GM12878 (cell line): ENCODE measurements around the gene G3BP1. TPM values are rescaled to one million over a fixed set of nuclear protein-coding genes. Genes with fewer than 3 reads are reported as not detected.

Experiments
- ATAC-seq: fragments of 200-7000 bp; cut with Tn5 transposase; 3 replicates; pipeline ENCODE4 v1.9.1; 2020; ENCODE audit warnings: mild to moderate bottlenecking, moderate library complexity
- BruUV-seq: library from RNA; stranded (reverse); fragments of 400-500 nt; replicated peaks from 2 replicates; lab custom pipeline; 2021; lab: Mats Ljungman, UMichigan
- CTCF ChIA-PET: fragments of 300-600 bp; sonication (Branson Sonifier 250); formaldehyde crosslinking; extraction: SDS; loops from one replicate; lab custom pipeline; 2021; ENCODE audit warnings: inconsistent platforms; lab: Yijun Ruan, JAX
- POLR2A ChIA-PET: fragments of 350-600 bp; formaldehyde crosslinking; extraction: SDS; loops from one replicate; lab custom pipeline; 2021; ENCODE audit warnings: inconsistent platforms; lab: Charles Lee
- RAD21 ChIA-PET: fragments of 300-600 bp; sonication (Branson Sonifier 250); formaldehyde crosslinking; loops from one replicate; lab custom pipeline; 2023; ENCODE audit warnings: antibody characterized with exemption; ENCODE audit not compliant: unreplicated experiment; lab: Charles Lee
- SMC1A ChIA-PET: fragments of 300-600 bp; sonication (Branson Sonifier 250); formaldehyde crosslinking; loops from one replicate; lab custom pipeline; 2023; ENCODE audit not compliant: unreplicated experiment, uncharacterized antibody; lab: Charles Lee
- DNase-seq: peaks from one replicate; pipeline ENCODE4 v3.0.0-alpha.2; 2011; ENCODE audit warnings: low read depth, low spot score
- FAIRE-seq: peaks from 3 replicates; lab custom pipeline; 2011; peaks lifted over from hg19 to GRCh38; lab: Jason Lieb, UNC
- H2AFZ ChIP-seq: 2 replicates; pipeline ENCODE4 v1.6.0; 2011; ENCODE audit warnings: low read depth, low read length, control low read depth; ENCODE audit not compliant: control insufficient read depth
- H3K27ac ChIP-seq: 2 replicates; pipeline ENCODE4 v1.5.1; 2011; ENCODE audit warnings: control low read depth; ENCODE audit not compliant: control insufficient read depth, insufficient read depth
- H3K27me3 ChIP-seq, 2 experiments: replicated peaks in 1 of 2; 2 replicates each; pipeline versions ENCODE4 v1.6.0 to v1.6.1; 2011; ENCODE audit warnings: low read length in 1 of 2; ENCODE audit not compliant: control insufficient read depth in 2 of 2, insufficient read depth in 2 of 2
- H3K36me3 ChIP-seq, 2 experiments: 2 replicates each; pipeline ENCODE4 v1.5.1; 2011; ENCODE audit warnings: low read length in 1 of 2; ENCODE audit not compliant: control insufficient read depth in 2 of 2, insufficient read depth in 2 of 2
- H3K4me1 ChIP-seq: 2 replicates; pipeline ENCODE4 v1.6.1; 2011; ENCODE audit warnings: mild to moderate bottlenecking, low read length, moderate library complexity, mixed read lengths; ENCODE audit not compliant: control insufficient read depth, insufficient read depth
- H3K4me2 ChIP-seq: 2 replicates; pipeline ENCODE4 v1.6.0; 2011; ENCODE audit warnings: control low read depth; ENCODE audit not compliant: control insufficient read depth, insufficient read depth
- H3K4me3 ChIP-seq: fragments of 200-600 bp; sonication (generic); 2 replicates; pipeline ENCODE4 v1.5.1; 2016
- H3K79me2 ChIP-seq: 2 replicates; pipeline ENCODE4 v1.6.0; 2011; ENCODE audit warnings: low read length; ENCODE audit not compliant: control insufficient read depth, insufficient read depth
- H3K9ac ChIP-seq: 2 replicates; pipeline ENCODE4 v1.8.0; 2011; ENCODE audit warnings: low read length, control low read depth, mixed read lengths; ENCODE audit not compliant: control insufficient read depth, insufficient read depth
- H3K9me3 ChIP-seq: replicated peaks from 3 replicates; pipeline ENCODE4 v1.5.1; 2011; ENCODE audit warnings: mild to moderate bottlenecking, low read length; ENCODE audit not compliant: control insufficient read depth, insufficient read depth
- H4K20me1 ChIP-seq: 2 replicates; pipeline ENCODE4 v1.6.0; 2011; ENCODE audit not compliant: control insufficient read depth, insufficient read depth
- CBX5 ChIP-seq: sonication (generic); IDR thresholded peaks from 2 replicates; pipeline ENCODE4 v1.6.1; 2016; ENCODE audit warnings: low read depth, moderate library complexity, mild to moderate bottlenecking, inconsistent platforms
- ESRRA ChIP-seq: IDR thresholded peaks from 2 replicates; pipeline ENCODE4 v1.6.1; 2012; ENCODE audit warnings: mild to moderate bottlenecking, low read length, improper control_type of control experiment
- HDGF ChIP-seq: fragments of 450-650 bp; IDR thresholded peaks from 2 replicates; pipeline ENCODE4 v1.6.1; 2016; ENCODE audit warnings: antibody characterized with exemption
- NR2F1 ChIP-seq: fragments of 450-650 bp; conservative IDR thresholded peaks from 2 replicates; pipeline ENCODE4 v1.6.1; 2017; ENCODE audit warnings: mild to moderate bottlenecking
- RAD51 ChIP-seq: fragments of 450-650 bp; IDR thresholded peaks from 2 replicates; pipeline ENCODE4 v1.6.1; 2016; ENCODE audit warnings: moderate library complexity, mild to moderate bottlenecking, inconsistent platforms
- SIN3A ChIP-seq: IDR thresholded peaks from 2 replicates; pipeline ENCODE4 v1.6.1; 2012; ENCODE audit warnings: low read depth, low read length, improper control_type of control experiment
- SREBF1 ChIP-seq: IDR thresholded peaks from 2 replicates; pipeline ENCODE4 v1.6.1; 2012; ENCODE audit warnings: mild to moderate bottlenecking, low read length
- SUZ12 ChIP-seq: fragments of 200-600 bp; sonication (generic); IDR thresholded peaks from one replicate; pipeline ENCODE4 v1.6.1; 2018; ENCODE audit warnings: antibody characterized with exemption, mild to moderate bottlenecking; ENCODE audit not compliant: unreplicated experiment
- YY1 ChIP-seq: IDR thresholded peaks from 2 replicates; pipeline ENCODE4 v1.6.1; 2011; ENCODE audit warnings: low read depth, mild to moderate bottlenecking, low read length
- ZNF24 ChIP-seq: fragments of 450-650 bp; IDR thresholded peaks from 2 replicates; pipeline ENCODE4 v1.6.1; 2017; ENCODE audit warnings: antibody characterized with exemption, mild to moderate bottlenecking
- in situ Hi-C: fragments of 300-500 bp; cut with MboI; formaldehyde crosslinking; loops from 9 replicates; pipeline ENCODE4 v1.14.3; 2018; ENCODE audit warnings: mixed read lengths
- intact Hi-C: fragments of 100-400 bp; cut with micrococcal nuclease; formaldehyde crosslinking; loops from one replicate; pipeline ENCODE4 v1.14.2; 2022; ENCODE audit not compliant: unreplicated experiment
- polyA plus RNA-seq, 11 experiments: library from polyadenylated mRNA; depleted of rRNA in 4 of 11; unstranded in 6 of 11; stranded (reverse) in 5 of 11; fragments of >200 nt; fragmentation: Nextera tagmentation in 4 of 11; fragmentation: Illumina TruSeq in 1 of 11; extraction: Ambion mirVana in 4 of 11; extraction: Trizol in 1 of 11; gene quantifications; 1 replicate in 1 of 11; 2 replicates in 10 of 11; pipeline versions ENCODE4 v1.2.1 to v1.2.3, GENCODE V29; 2011 to 2016; ENCODE audit warnings: inconsistent platforms in 2 of 11, missing spikeins in 2 of 11, low read depth in 1 of 11
- total RNA-seq, 4 experiments: library from RNA; depleted of rRNA in 3 of 4; stranded (reverse); fragments of >200 nt in 3 of 4; fragmentation: Illumina TruSeq in 1 of 4; extraction: Trizol in 1 of 4; gene quantifications; 2 replicates each; pipeline versions ENCODE4 v1.2.1 to v1.2.3, GENCODE V29; 2013 to 2021
- TF ChIP-seq, protein P1 (sequence below): IDR thresholded peaks from 2 replicates; pipeline ENCODE4 v1.6.1; 2012; ENCODE audit warnings: low read depth, low read length, improper control_type of control experiment

Gene G3BP1
- total and polyA plus RNA-seq, 10 of the 15 experiments (the other 5 are each of a cell fraction or from before 2014, with no cell fraction given) = 49.7 to 438 (median 148) TPM

DNA sequence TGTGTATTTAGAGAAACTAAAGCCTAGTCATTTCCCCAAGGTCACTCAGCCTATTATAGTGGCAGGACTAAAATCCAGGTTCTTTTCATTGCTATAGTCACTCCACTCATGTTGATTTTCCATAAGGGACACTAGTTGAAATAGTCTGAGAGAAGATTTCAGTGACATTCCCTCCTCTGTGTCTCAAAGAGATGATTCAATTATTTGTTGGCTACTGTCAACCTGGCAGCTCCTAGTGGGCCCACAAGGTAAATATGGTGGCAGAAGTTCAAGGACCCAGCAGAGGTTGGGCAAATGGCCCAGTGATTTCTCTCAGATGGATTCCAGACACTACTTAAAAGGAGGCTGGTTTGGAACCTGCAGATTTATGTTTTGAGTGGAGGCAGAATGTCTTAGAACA, 48.1 kb downstream of the G3BP1 start:
- SMC1A ChIA-PET = interaction anchor here (0.7 to 3.2 kb wide), 2 partner anchors 10 to 324 kb away, joined by 3 to 12 read pairs; no protein-coding TSS in a partner anchor
- TF ChIP-seq ESRRA = no peak
- no peak for TF ChIP-seq YY1
- TF ChIP-seq NR2F1 = no peak
- TF ChIP-seq RAD51 = no peak
- TF ChIP-seq SIN3A = no peak
- TF ChIP-seq HDGF = no peak
- no peak for TF ChIP-seq ZNF24
- TF ChIP-seq SUZ12 = no peak
- TF ChIP-seq SREBF1 = no peak
- no peak for TF ChIP-seq CBX5
- TF ChIP-seq, protein P1, sequence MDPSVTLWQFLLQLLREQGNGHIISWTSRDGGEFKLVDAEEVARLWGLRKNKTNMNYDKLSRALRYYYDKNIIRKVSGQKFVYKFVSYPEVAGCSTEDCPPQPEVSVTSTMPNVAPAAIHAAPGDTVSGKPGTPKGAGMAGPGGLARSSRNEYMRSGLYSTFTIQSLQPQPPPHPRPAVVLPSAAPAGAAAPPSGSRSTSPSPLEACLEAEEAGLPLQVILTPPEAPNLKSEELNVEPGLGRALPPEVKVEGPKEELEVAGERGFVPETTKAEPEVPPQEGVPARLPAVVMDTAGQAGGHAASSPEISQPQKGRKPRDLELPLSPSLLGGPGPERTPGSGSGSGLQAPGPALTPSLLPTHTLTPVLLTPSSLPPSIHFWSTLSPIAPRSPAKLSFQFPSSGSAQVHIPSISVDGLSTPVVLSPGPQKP = no peak
- TF ChIP-seq, all 136 proteins: peak for 0
- H3K4me3 ChIP-seq = no peak overlapping the region
- intact Hi-C loops = no loop called here
- no peak overlapping the region for H3K4me2 ChIP-seq
- peaks cover 0 to 11% of the 10 kb centered on the region in 2 experiments for H3K36me3 ChIP-seq
- ChIA-PET POLR2A (no interaction called here), CTCF (interaction anchor here (0.5 to 2.7 kb wide), 2 partner anchors 205 to 323 kb away, joined by 3 to 14 read pairs; no protein-coding TSS in a partner anchor), RAD21 (interaction anchor here (2.5 kb wide), 1 partner anchor 323 kb away, joined by 8 read pairs; no protein-coding TSS in a partner anchor)
- H3K9ac ChIP-seq = no peak overlapping the region
- H4K20me1 ChIP-seq = no peaks in the 10 kb centered on the region
- FAIRE-seq (no peak), DNase-seq (no peak), ATAC-seq (no peak)
- no peaks in the 10 kb centered on the region for H3K9me3 ChIP-seq
- in situ Hi-C loops = no loop called here
- no TSS peak for BruUV-seq
- no peaks in the 10 kb centered on the region for H3K79me2 ChIP-seq
- H2AFZ ChIP-seq = no peak overlapping the region
- no peaks in the 10 kb centered on the region for H3K27me3 ChIP-seq
- H3K27ac ChIP-seq = no peak overlapping the region
- H3K4me1 ChIP-seq = no peaks in the 10 kb centered on the region
